Activated CD8-positive, alpha-beta T cell treated with anti-CD3 and anti-CD28 coated beads, Interleukin-2, amount 10 ng/mL, durations not matched to agents 7 days and 5 days (primary cell): ENCODE data around the gene PDGFRB. TPM values are rescaled to one million over a fixed set of nuclear protein-coding genes. Genes with fewer than 3 reads are reported as not detected.

Experiments
- ATAC-seq: fragments of 150-1000 bp; cut with Tn5 transposase; one replicate; pipeline ENCODE4 v1.10.0; 2021; ENCODE audit warnings: moderate library complexity
- CTCF ChIA-PET: fragments of 350-600 bp; sonication (Branson Sonifier 250); formaldehyde crosslinking; loops from one replicate; lab custom pipeline; 2021; ENCODE audit warnings: antibody characterized with exemption; lab: Charles Lee
- POLR2A ChIA-PET: fragments of 350-600 bp; sonication (Branson Sonifier 250); formaldehyde crosslinking; loops from one replicate; lab custom pipeline; 2021; ENCODE audit warnings: antibody characterized with exemption; lab: Charles Lee
- DNase-seq: peaks from one replicate; pipeline ENCODE4 v3.0.0-alpha.2; 2020
- H3K27ac Mint-ChIP-seq: one replicate; pipeline ENCODE4 v1.8.0; 2021; ENCODE audit warnings: mild to moderate bottlenecking, mixed read lengths
- H3K27me3 Mint-ChIP-seq: one replicate; pipeline ENCODE4 v1.8.0; 2021; ENCODE audit warnings: low read depth, mixed read lengths
- H3K36me3 Mint-ChIP-seq: one replicate; pipeline ENCODE4 v1.8.0; 2021; ENCODE audit warnings: low read depth, mixed read lengths
- H3K4me1 Mint-ChIP-seq: one replicate; pipeline ENCODE4 v1.8.0; 2021; ENCODE audit warnings: low read depth, mixed read lengths
- H3K4me3 Mint-ChIP-seq: one replicate; pipeline ENCODE4 v1.8.0; 2021; ENCODE audit warnings: mild to moderate bottlenecking, mixed read lengths
- H3K9me3 Mint-ChIP-seq: one replicate; pipeline ENCODE4 v1.8.0; 2022; ENCODE audit warnings: mixed read lengths; ENCODE audit not compliant: insufficient read depth
- total RNA-seq, 2 experiments: library from RNA; stranded (reverse); gene quantifications; one replicate each; pipeline ENCODE4 v1.2.3, GENCODE V29; 2021

The PDGFRB gene
- total RNA-seq, 2 experiments from 2014 or later, result 47.0 to 49.0 TPM

DNA sequence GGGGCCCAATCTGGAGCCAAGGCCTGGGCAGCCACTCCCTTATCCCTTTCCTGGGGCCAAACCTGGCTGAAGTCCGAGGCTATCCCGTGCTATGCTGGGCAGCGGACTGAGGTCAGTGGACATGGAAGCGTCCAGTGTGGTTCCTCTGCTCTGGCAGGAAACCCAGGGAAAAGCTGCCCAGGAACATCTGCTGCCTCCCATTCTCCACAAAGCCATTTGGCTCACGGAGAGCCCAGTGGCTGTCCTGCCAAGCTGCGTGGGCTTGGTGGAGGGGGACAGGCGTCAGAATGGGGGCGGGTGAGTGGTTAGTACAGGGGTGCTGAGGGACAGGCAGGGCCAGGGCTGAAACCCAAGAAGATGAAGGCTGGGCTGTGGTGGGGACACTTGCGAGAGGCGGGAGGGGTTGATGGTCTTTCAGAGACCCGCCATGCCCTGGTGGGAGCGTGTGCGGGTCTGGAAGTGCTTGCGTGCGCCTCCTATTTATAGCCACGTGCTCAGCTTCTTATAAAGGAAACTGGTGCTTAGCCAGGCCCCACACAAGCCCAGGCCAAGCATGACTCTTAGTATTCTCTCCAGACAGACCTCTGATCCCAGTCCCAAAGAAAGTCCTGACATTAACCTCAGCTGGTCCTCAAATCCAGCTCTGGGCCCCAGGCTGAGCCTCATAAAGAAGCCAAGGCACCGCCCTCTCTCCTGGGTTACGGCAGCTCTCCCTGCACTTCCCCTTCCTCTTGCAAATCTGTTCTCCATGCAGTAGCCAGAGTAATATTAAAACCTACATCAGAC is 24.8 kb upstream of the PDGFRB start:
- Mint-ChIP-seq H3K4me1 (no peaks in the 10 kb centered on the region), H3K4me3 (no peak overlapping the region), H3K36me3 (no peaks in the 10 kb centered on the region), H3K9me3 (no peaks in the 10 kb centered on the region), H3K27me3 (peaks cover 7% of the 10 kb centered on the region), H3K27ac (no peak overlapping the region)
- ChIA-PET POLR2A (no interaction called here), CTCF (interaction anchor here (0.8 kb wide), 1 partner anchor 18 kb away, joined by 3 read pairs; no protein-coding TSS in a partner anchor)
- ATAC-seq, result no peak
- no peak for DNase-seq

GRCh38 chr5:150179019-150179620 is 23.5 kb upstream of the PDGFRB start:
- CTCF ChIA-PET, result no interaction called here

DNA sequence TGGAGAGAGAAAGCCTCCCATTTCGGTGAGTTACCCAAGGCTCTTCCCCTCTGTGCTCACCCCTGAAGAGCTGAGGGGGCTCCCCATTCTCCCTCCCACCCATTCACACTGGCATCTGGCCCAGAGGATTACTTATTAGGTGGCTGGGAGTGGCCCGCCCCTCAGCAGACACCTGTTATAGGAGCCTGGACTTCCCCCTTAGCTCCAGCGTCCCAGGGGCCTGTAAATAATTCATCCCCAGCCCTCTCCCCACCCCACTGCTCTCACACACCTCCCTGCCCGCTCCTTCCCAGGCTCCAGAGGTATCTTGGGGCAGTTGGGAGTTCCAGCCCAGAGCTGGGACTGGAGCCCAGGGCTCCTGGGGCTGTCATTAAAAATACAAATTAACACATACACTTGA is 22.6 kb upstream of the PDGFRB start:
- Mint-ChIP-seq H3K27me3 (peaks cover 16% of the 10 kb centered on the region), H3K4me3 (no peak overlapping the region), H3K27ac (no peak overlapping the region), H3K9me3 (no peaks in the 10 kb centered on the region), H3K36me3 (no peaks in the 10 kb centered on the region), H3K4me1 (no peaks in the 10 kb centered on the region)
- DNase-seq, result no peak
- ATAC-seq, result no peak
- ChIA-PET POLR2A (no interaction called here), CTCF (interaction anchor here (1.3 kb wide), 1 partner anchor 16 kb away, joined by 3 read pairs; no protein-coding TSS in a partner anchor)

More at GRCh38 chr5:150179019-150179620, 23.5 kb upstream of the PDGFRB start:
- Mint-ChIP-seq H3K4me1 (no peaks in the 10 kb centered on the region), H3K27ac (no peak overlapping the region), H3K36me3 (no peaks in the 10 kb centered on the region), H3K27me3 (peaks cover 10% of the 10 kb centered on the region), H3K4me3 (no peak overlapping the region), H3K9me3 (no peaks in the 10 kb centered on the region)
- POLR2A ChIA-PET, result no interaction called here
- ATAC-seq (no peak), DNase-seq (no peak)

GRCh38 chr5:150177721-150178120 is 22.1 kb upstream of the PDGFRB start:
- Mint-ChIP-seq H3K9me3 (no peaks in the 10 kb centered on the region), H3K4me3 (no peak overlapping the region), H3K27me3 (peaks cover 14% of the 10 kb centered on the region), H3K4me1 (no peaks in the 10 kb centered on the region), H3K36me3 (no peaks in the 10 kb centered on the region), H3K27ac (no peak overlapping the region)
- DNase-seq (no peak), ATAC-seq (no peak)
- POLR2A ChIA-PET, result no interaction called here
- CTCF ChIA-PET, result interaction anchor here (1.3 kb wide), 1 partner anchor 16 kb away, joined by 3 read pairs; no protein-coding TSS in a partner anchor

GRCh38 chr5:150176745-150177477 is 21.3 kb upstream of the PDGFRB start:
- DNase-seq (no peak), ATAC-seq (no peak)
- no peaks in the 10 kb centered on the region for H3K4me1 Mint-ChIP-seq
- POLR2A ChIA-PET, result no interaction called here
- no peaks in the 10 kb centered on the region for H3K36me3 Mint-ChIP-seq
- CTCF ChIA-PET, result interaction anchor here (1.4 kb wide), 1 partner anchor 15 kb away, joined by 3 read pairs; no protein-coding TSS in a partner anchor
- no peak overlapping the region for H3K4me3 Mint-ChIP-seq
- H3K27ac Mint-ChIP-seq, result no peak overlapping the region
- no peaks in the 10 kb centered on the region for H3K9me3 Mint-ChIP-seq
- peaks cover 18% of the 10 kb centered on the region for H3K27me3 Mint-ChIP-seq

GRCh38 chr5:150175536-150175935 is 19.9 kb upstream of the PDGFRB start:
- no peaks in the 10 kb centered on the region for H3K36me3 Mint-ChIP-seq
- no peak overlapping the region for H3K4me3 Mint-ChIP-seq
- H3K27me3 Mint-ChIP-seq, result peaks cover 22% of the 10 kb centered on the region
- H3K27ac Mint-ChIP-seq, result no peak overlapping the region
- ATAC-seq (no peak), DNase-seq (peak; percentile 32)
- H3K9me3 Mint-ChIP-seq, result no peaks in the 10 kb centered on the region
- no peaks in the 10 kb centered on the region for H3K4me1 Mint-ChIP-seq
- CTCF ChIA-PET, result interaction anchor here (0.9 to 2.4 kb wide), 7 partner anchors 13 to 48 kb away, joined by 3 to 9 read pairs (median 4); no protein-coding TSS in a partner anchor
- POLR2A ChIA-PET, result no interaction called here

GRCh38 chr5:150175076-150175475 is 19.4 kb upstream of the PDGFRB start:
- H3K4me3 Mint-ChIP-seq, result no peak overlapping the region
- DNase-seq (no peak), ATAC-seq (no peak)
- H3K27me3 Mint-ChIP-seq, result peaks cover 27% of the 10 kb centered on the region
- POLR2A ChIA-PET, result no interaction called here
- CTCF ChIA-PET, result interaction anchor here (0.9 to 2.4 kb wide), 7 partner anchors 13 to 176 kb away, joined by 3 to 9 read pairs (median 4); no protein-coding TSS in a partner anchor
- H3K9me3 Mint-ChIP-seq, result no peaks in the 10 kb centered on the region
- no peaks in the 10 kb centered on the region for H3K36me3 Mint-ChIP-seq
- H3K4me1 Mint-ChIP-seq, result no peaks in the 10 kb centered on the region
- no peak overlapping the region for H3K27ac Mint-ChIP-seq

DNA sequence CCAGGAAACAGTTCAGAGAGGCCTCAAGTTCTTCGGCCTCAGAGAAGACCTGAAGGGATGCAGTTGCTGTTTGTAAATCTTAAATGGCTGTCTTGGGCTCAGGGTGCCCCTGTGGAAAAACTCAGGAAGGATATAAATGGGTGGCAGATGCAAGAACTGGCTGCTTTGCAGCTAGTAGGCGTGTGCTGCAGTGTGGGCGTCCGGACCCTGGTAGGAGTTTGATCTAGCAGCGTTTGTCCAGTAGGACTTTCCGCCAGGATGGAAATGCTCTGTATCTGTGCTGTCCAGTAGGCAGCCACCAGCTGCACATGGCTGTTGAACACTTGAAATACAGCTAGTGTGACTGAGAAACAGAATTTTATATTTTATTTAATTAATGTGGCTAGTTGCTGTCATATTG is 18.6 kb upstream of the PDGFRB start:
- DNase-seq, result no peak
- ATAC-seq, result no peak
- no peaks in the 10 kb centered on the region for H3K4me1 Mint-ChIP-seq
- peaks cover 33% of the 10 kb centered on the region for H3K27me3 Mint-ChIP-seq
- H3K27ac Mint-ChIP-seq, result no peak overlapping the region
- ChIA-PET POLR2A (no interaction called here), CTCF (interaction anchor here (1.1 to 2.4 kb wide), 3 partner anchors 12 to 176 kb away, joined by 3 to 9 read pairs (median 7); no protein-coding TSS in a partner anchor)
- no peak overlapping the region for H3K4me3 Mint-ChIP-seq
- no peaks in the 10 kb centered on the region for H3K36me3 Mint-ChIP-seq
- no peaks in the 10 kb centered on the region for H3K9me3 Mint-ChIP-seq

DNA sequence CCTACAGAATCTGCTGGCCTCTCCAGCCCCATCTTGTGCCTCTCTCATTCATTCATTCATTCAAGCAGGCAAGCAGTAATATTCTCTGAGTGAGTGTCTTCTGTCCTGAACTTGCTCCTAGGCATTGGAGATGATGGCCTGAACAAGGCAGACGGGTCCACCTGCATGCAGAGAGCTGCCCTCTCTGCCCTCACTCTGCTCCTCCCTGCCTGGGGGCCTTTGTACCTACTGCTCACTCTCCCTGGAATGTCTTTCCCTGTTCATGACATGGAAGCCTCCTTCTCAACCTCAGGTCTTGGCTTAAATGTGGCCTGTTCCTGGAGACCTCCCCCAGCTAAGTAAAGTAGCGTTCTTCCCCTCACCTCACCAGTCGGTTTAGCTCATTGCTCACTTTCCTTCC is 17.5 kb upstream of the PDGFRB start:
- DNase-seq, result no peak
- Mint-ChIP-seq H3K4me1 (no peaks in the 10 kb centered on the region), H3K9me3 (no peaks in the 10 kb centered on the region), H3K36me3 (no peaks in the 10 kb centered on the region), H3K4me3 (no peak overlapping the region), H3K27me3 (peaks cover 44% of the 10 kb centered on the region), H3K27ac (no peak overlapping the region)
- ATAC-seq, result no peak
- POLR2A ChIA-PET, result no interaction called here
- CTCF ChIA-PET, result no interaction called here

GRCh38 chr5:150172556-150172955 is 16.9 kb upstream of the PDGFRB start:
- Mint-ChIP-seq H3K4me3 (no peak overlapping the region), H3K9me3 (no peaks in the 10 kb centered on the region), H3K36me3 (no peaks in the 10 kb centered on the region), H3K27me3 (peaks cover 49% of the 10 kb centered on the region), H3K27ac (no peak overlapping the region), H3K4me1 (peaks cover under 1% of the 10 kb centered on the region)
- ATAC-seq, result no peak
- DNase-seq, result no peak
- ChIA-PET CTCF (interaction anchor here (1.5 kb wide), 1 partner anchor 46 kb away, joined by 6 read pairs; no protein-coding TSS in a partner anchor), POLR2A (no interaction called here)

- H3K27me3 Mint-ChIP-seq, result peaks cover 53% of the 10 kb centered on the region
These were observed 16.5 kb upstream of the PDGFRB start for GRCh38 chr5:150172145-150172544.

More at GRCh38 chr5:150172145-150172544, 16.5 kb upstream of the PDGFRB start:
- DNase-seq (no peak), ATAC-seq (no peak)
- Mint-ChIP-seq H3K9me3 (no peaks in the 10 kb centered on the region), H3K36me3 (no peaks in the 10 kb centered on the region), H3K4me1 (peaks cover 2% of the 10 kb centered on the region), H3K27ac (no peak overlapping the region), H3K4me3 (no peak overlapping the region)
- ChIA-PET POLR2A (no interaction called here), CTCF (interaction anchor here (1.5 kb wide), 1 partner anchor 47 kb away, joined by 6 read pairs; no protein-coding TSS in a partner anchor)
